Parathyroid adenoma (tissue), 2 donors: ENCODE measurements around the gene CD47.

Source experiments
- H2AFZ ChIP-seq: fragments of 300-600 bp; sonication (generic); one replicate; pipeline ENCODE4 v1.7.0; 2017; ENCODE audit warnings: antibody characterized with exemption, mild to moderate bottlenecking
- H3K27ac ChIP-seq: fragments of 300-600 bp; sonication (generic); one replicate; pipeline ENCODE4 v1.7.0; 2017
- H3K27me3 ChIP-seq: fragments of 300-600 bp; sonication (generic); one replicate; pipeline ENCODE4 v1.7.0; 2017; ENCODE audit warnings: low read length; ENCODE audit not compliant: control insufficient read depth, insufficient read depth
- H3K36me3 ChIP-seq: fragments of 300-600 bp; sonication (generic); one replicate; pipeline ENCODE4 v1.7.0; 2017; ENCODE audit warnings: low read length; ENCODE audit not compliant: control insufficient read depth, insufficient read depth
- H3K4me1 ChIP-seq: fragments of 300-600 bp; sonication (generic); one replicate; pipeline ENCODE4 v1.7.0; 2017; ENCODE audit warnings: control low read depth
- H3K4me2 ChIP-seq: fragments of 300-600 bp; sonication (generic); one replicate; pipeline ENCODE4 v1.7.0; 2017; ENCODE audit warnings: low read length
- H3K4me3 ChIP-seq: fragments of 300-600 bp; sonication (generic); one replicate; pipeline ENCODE4 v1.7.0; 2017; ENCODE audit warnings: low read depth, low read length
- H3K79me2 ChIP-seq: fragments of 300-600 bp; sonication (generic); one replicate; pipeline ENCODE4 v1.7.0; 2017; ENCODE audit warnings: control low read depth
- H3K9ac ChIP-seq: fragments of 300-600 bp; sonication (generic); one replicate; pipeline ENCODE4 v1.7.0; 2017; ENCODE audit warnings: mild to moderate bottlenecking
- H3K9me3 ChIP-seq: fragments of 300-600 bp; sonication (generic); one replicate; pipeline ENCODE4 v1.7.0; 2017; ENCODE audit warnings: low read length; ENCODE audit not compliant: control insufficient read depth
- TF ChIP-seq, protein P1 (sequence below): fragments of 300-600 bp; sonication (generic); IDR thresholded peaks from one replicate; pipeline ENCODE4 v1.7.0; 2017; ENCODE audit warnings: antibody characterized with exemption, mild to moderate bottlenecking
- donor health status: primary hyperparathyroidism.

The CD47 gene

DNA sequence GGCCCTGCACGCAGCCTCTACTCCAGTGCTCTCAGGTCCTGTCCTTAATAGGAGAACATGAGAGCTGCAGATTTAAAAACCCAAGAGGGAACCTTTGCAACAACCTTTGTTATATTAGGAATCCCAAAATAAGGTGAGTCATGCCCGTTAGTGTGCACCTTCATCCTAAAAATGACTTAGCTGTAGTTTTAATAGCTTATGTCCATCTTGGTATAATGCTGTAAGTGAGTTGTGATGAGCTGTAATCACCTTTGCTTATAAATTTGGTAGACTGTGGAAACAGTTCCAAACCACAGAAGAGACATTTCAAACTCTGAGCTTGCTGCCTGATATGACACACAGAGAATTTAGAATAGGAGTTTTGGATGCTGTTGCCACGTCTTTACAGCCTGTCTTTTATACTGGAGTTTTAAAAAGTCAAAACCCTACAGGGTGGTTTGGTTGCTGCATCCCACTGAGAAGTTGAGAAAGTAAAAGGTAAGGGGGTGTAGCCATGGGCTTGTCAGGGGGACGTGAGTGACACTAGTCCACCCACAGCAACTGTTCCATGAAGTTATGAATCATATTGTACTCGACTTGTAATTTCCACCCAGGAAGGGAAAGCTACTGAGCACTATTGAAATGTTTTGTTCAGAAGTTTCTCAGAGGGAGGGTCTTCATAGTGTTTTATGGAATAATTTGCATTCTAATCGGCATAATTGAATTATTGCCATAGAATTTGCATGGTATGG, 27.4 kb upstream of the CD47 start:
- Histone ChIP-seq H3K9me3 (no peaks in the 10 kb centered on the region), H3K36me3 (no peaks in the 10 kb centered on the region), H2AFZ (no peak overlapping the region), H3K9ac (no peak overlapping the region), H3K4me3 (no peak overlapping the region), H3K27ac (no peak overlapping the region), H3K79me2 (no peaks in the 10 kb centered on the region), H3K27me3 (no peaks in the 10 kb centered on the region), H3K4me1 (no peaks in the 10 kb centered on the region), H3K4me2 (no peak overlapping the region)
- TF ChIP-seq, protein P1, sequence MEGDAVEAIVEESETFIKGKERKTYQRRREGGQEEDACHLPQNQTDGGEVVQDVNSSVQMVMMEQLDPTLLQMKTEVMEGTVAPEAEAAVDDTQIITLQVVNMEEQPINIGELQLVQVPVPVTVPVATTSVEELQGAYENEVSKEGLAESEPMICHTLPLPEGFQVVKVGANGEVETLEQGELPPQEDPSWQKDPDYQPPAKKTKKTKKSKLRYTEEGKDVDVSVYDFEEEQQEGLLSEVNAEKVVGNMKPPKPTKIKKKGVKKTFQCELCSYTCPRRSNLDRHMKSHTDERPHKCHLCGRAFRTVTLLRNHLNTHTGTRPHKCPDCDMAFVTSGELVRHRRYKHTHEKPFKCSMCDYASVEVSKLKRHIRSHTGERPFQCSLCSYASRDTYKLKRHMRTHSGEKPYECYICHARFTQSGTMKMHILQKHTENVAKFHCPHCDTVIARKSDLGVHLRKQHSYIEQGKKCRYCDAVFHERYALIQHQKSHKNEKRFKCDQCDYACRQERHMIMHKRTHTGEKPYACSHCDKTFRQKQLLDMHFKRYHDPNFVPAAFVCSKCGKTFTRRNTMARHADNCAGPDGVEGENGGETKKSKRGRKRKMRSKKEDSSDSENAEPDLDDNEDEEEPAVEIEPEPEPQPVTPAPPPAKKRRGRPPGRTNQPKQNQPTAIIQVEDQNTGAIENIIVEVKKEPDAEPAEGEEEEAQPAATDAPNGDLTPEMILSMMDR, result no peak

DNA sequence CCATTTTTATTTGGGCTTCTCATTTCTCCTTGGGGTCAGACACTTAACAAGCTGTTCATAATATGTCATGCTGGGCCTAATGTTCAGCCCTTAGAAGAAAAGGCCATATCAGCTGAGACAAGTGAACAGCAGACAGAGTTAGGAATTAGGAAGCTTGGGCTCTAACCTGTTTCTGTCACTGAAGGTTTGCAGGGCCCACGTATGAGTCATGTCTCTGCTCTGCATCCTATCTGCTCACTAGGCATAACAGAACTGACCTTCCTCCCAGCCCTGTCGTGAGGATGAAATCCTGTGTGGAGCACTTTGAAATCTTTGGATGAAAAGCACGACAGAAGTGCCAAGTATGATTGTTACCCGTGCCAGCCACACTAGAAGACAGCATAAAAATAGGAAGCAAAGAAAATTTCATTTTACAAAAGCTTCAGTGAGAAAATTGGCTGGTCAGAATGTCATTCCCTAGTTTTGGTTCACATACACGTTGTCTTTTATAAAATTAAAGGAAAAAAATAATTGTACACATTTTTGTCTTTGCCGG, 26.5 kb upstream of the CD47 start:
- Histone ChIP-seq H3K4me2 (no peak overlapping the region), H3K9ac (no peak overlapping the region), H3K79me2 (no peaks in the 10 kb centered on the region), H3K4me1 (no peaks in the 10 kb centered on the region), H3K9me3 (no peaks in the 10 kb centered on the region), H3K4me3 (no peak overlapping the region), H3K27ac (no peak overlapping the region), H2AFZ (no peak overlapping the region), H3K36me3 (no peaks in the 10 kb centered on the region), H3K27me3 (no peaks in the 10 kb centered on the region)
- TF ChIP-seq, protein P1, result no peak

GRCh38 chr3:108114423-108115065, 23.7 kb upstream of the CD47 start:
- H3K4me1 ChIP-seq, result no peaks in the 10 kb centered on the region
- H3K4me2 ChIP-seq, result no peak overlapping the region
- no peak overlapping the region for H3K27ac ChIP-seq
- no peak overlapping the region for H3K9ac ChIP-seq
- H3K4me3 ChIP-seq, result no peak overlapping the region
- TF ChIP-seq, protein P1, result no peak
- H3K27me3 ChIP-seq, result no peaks in the 10 kb centered on the region
- no peak overlapping the region for H2AFZ ChIP-seq
- H3K79me2 ChIP-seq, result no peaks in the 10 kb centered on the region
- H3K36me3 ChIP-seq, result no peaks in the 10 kb centered on the region
- no peaks in the 10 kb centered on the region for H3K9me3 ChIP-seq

DNA sequence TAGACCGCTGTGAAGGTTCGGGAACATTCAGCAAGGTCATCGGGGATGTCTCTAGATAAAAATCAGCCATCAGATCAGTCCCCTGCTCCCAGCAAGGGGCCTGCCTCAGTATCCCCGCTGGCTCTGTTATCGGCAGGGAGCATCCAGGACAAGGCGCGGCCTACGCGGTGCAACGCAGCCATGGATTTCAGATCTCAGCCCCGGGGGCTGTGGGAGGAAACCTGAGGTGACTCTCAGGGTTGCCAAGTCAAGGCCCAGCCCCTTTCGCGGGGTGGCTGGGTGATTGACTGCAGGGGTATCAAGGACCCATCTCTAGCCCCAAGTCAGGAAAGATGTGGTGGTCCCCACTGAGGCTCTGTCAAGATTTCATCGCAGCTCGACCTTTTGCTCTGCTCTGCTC, 23.1 kb upstream of the CD47 start:
- TF ChIP-seq, protein P1, result no peak
- H3K4me1 ChIP-seq, result no peaks in the 10 kb centered on the region
- H3K27me3 ChIP-seq, result no peaks in the 10 kb centered on the region
- no peak overlapping the region for H3K9ac ChIP-seq
- H3K79me2 ChIP-seq, result no peaks in the 10 kb centered on the region
- H3K9me3 ChIP-seq, result no peaks in the 10 kb centered on the region
- H2AFZ ChIP-seq, result no peak overlapping the region
- no peak overlapping the region for H3K4me2 ChIP-seq
- no peaks in the 10 kb centered on the region for H3K36me3 ChIP-seq
- no peak overlapping the region for H3K4me3 ChIP-seq
- no peak overlapping the region for H3K27ac ChIP-seq
